Fibroblast of lung (primary cell): Measurements from ENCODE around the gene PDZD4. TPM values are rescaled to one million over a fixed set of nuclear protein-coding genes. Genes with fewer than 3 reads are reported as not detected.

Source experiments
- DNase-seq, 2 donors: peaks; one replicate each; pipeline versions ENCODE4 v3.0.0 to v3.0.0-alpha.2; 2010; ENCODE audit warnings: low read depth in 2 of 2
- H2AFZ ChIP-seq: 2 replicates; pipeline ENCODE4 v1.5.1; 2012; ENCODE audit warnings: low read length, control low read depth, inconsistent platforms
- H3K27ac ChIP-seq: 2 replicates; pipeline ENCODE4 v1.5.1; 2011; ENCODE audit warnings: low read length, control low read depth; ENCODE audit not compliant: insufficient read depth
- H3K27me3 ChIP-seq: 2 replicates; pipeline ENCODE4 v1.5.1; 2011; ENCODE audit warnings: mild to moderate bottlenecking, low read length; ENCODE audit not compliant: control insufficient read depth, insufficient read depth
- H3K36me3 ChIP-seq: 2 replicates; pipeline ENCODE4 v1.5.1; 2011; ENCODE audit warnings: low read length; ENCODE audit not compliant: control insufficient read depth, insufficient read depth
- H3K4me1 ChIP-seq: 2 replicates; pipeline ENCODE4 v1.5.1; 2011; ENCODE audit warnings: low read length; ENCODE audit not compliant: control insufficient read depth, insufficient read depth; ENCODE audit errors: extremely low read depth
- H3K4me2 ChIP-seq: 2 replicates; pipeline ENCODE4 v1.5.1; 2011; ENCODE audit warnings: low read length, control low read depth; ENCODE audit not compliant: insufficient read depth; ENCODE audit errors: extremely low read depth
- H3K4me3 ChIP-seq, 4 experiments: fragments of 200-600 bp in 1 of 4; sonication (generic) in 1 of 4; replicated peaks in 1 of 4; 2 replicates each; pipeline ENCODE4 v1.5.1; 2011 to 2016; ENCODE audit warnings: low read length in 4 of 4, low read depth in 3 of 4, mild to moderate bottlenecking in 3 of 4, control low read depth in 2 of 4, inconsistent platforms in 1 of 4, mixed read lengths in 1 of 4; ENCODE audit not compliant: insufficient read depth in 1 of 4; ENCODE audit errors: control extremely low read depth in 1 of 4
- H3K79me2 ChIP-seq: 2 replicates; pipeline ENCODE4 v1.5.1; 2012; ENCODE audit warnings: mild to moderate bottlenecking, low read length, inconsistent platforms; ENCODE audit not compliant: control insufficient read depth, insufficient read depth
- H3K9ac ChIP-seq: 2 replicates; pipeline ENCODE4 v1.5.1; 2011; ENCODE audit warnings: mild to moderate bottlenecking, low read length, control low read depth; ENCODE audit not compliant: insufficient read depth
- H3K9me3 ChIP-seq: 2 replicates; pipeline ENCODE4 v1.5.1; 2012; ENCODE audit warnings: low read depth, low read length; ENCODE audit not compliant: control insufficient read depth, insufficient read depth
- H4K20me1 ChIP-seq: 2 replicates; pipeline ENCODE4 v1.5.1; 2011; ENCODE audit warnings: low read length; ENCODE audit not compliant: control insufficient read depth, insufficient read depth; ENCODE audit errors: extremely low read depth
- EZH2 ChIP-seq: IDR thresholded peaks from 2 replicates; pipeline ENCODE4 v1.5.1; 2012; ENCODE audit warnings: low read length, control low read depth, mild to moderate bottlenecking; ENCODE audit errors: missing control alignments
- polyA plus RNA-seq, 2 donors: library from polyadenylated mRNA; depleted of rRNA in 1 of 2; stranded (reverse) in 1 of 2; unstranded in 1 of 2; fragments of >200 nt; gene quantifications; 2 replicates each; pipeline ENCODE4 v1.2.1, GENCODE V29; 2011 to 2012; ENCODE audit warnings: missing spikeins in 1 of 2
- total RNA-seq: library from RNA; depleted of rRNA; stranded (reverse); fragments of >200 nt; gene quantifications from 2 replicates; pipeline ENCODE4 v1.2.1, GENCODE V29; 2014
- TF ChIP-seq, protein P1 (sequence below), 2 donors: IDR thresholded peaks in 1 of 2; conservative IDR thresholded peaks in 1 of 2; 1 replicate in 1 of 2; 2 replicates in 1 of 2; pipeline ENCODE4 v1.5.1; 2011 to 2012; ENCODE audit warnings: low read length in 2 of 2, control low read depth in 1 of 2, inconsistent platforms in 1 of 2, low read depth in 1 of 2, mild to moderate bottlenecking in 1 of 2

PDZD4 gene
- total and polyA plus RNA-seq, 2 donors (not counting 1 experiment from before 2014, with no cell fraction given) = under 0.01 to 0.10 TPM

DNA sequence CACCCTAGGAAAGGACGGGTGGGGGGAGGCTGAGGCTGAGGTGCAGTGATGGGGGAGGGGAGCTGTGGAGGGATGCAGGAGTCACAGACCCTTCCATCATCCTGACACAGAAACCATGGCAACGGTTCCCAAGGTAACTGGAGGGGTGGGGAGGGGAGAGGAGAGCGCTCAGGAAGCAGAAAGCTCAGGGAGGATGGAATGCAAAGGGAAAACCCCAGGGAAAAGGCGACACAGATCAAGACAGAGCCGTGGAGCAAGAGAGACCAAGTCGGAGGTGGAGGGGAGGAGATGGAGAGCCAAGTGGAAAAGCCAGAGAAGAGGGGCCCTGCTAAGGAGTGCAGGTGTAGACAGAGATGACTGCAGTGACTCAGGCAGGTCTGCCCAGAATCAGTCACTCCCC, 41.1 kb upstream of the PDZD4 start:
- Histone ChIP-seq H3K79me2 (no peaks in the 10 kb centered on the region), H2AFZ (no peak overlapping the region), H4K20me1 (no peaks in the 10 kb centered on the region), H3K36me3 (no peaks in the 10 kb centered on the region), H3K9me3 (no peaks in the 10 kb centered on the region), H3K4me1 (no peaks in the 10 kb centered on the region), H3K9ac (no peak overlapping the region), H3K27ac (no peak overlapping the region), H3K4me2 (no peak overlapping the region), H3K4me3 (no peak overlapping the region), H3K27me3 (no peaks in the 10 kb centered on the region)
- DNase-seq = no peak
- no peak for TF ChIP-seq EZH2
- TF ChIP-seq, protein P1, sequence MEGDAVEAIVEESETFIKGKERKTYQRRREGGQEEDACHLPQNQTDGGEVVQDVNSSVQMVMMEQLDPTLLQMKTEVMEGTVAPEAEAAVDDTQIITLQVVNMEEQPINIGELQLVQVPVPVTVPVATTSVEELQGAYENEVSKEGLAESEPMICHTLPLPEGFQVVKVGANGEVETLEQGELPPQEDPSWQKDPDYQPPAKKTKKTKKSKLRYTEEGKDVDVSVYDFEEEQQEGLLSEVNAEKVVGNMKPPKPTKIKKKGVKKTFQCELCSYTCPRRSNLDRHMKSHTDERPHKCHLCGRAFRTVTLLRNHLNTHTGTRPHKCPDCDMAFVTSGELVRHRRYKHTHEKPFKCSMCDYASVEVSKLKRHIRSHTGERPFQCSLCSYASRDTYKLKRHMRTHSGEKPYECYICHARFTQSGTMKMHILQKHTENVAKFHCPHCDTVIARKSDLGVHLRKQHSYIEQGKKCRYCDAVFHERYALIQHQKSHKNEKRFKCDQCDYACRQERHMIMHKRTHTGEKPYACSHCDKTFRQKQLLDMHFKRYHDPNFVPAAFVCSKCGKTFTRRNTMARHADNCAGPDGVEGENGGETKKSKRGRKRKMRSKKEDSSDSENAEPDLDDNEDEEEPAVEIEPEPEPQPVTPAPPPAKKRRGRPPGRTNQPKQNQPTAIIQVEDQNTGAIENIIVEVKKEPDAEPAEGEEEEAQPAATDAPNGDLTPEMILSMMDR (conservative IDR thresholded peaks at IDR 0.05 in 1 of 2, IDR thresholded peaks at IDR 0.05 in 1 of 2; ENCODE audit: low read depth in 1 of 2, low read length in 2 of 2) = no peak

DNA sequence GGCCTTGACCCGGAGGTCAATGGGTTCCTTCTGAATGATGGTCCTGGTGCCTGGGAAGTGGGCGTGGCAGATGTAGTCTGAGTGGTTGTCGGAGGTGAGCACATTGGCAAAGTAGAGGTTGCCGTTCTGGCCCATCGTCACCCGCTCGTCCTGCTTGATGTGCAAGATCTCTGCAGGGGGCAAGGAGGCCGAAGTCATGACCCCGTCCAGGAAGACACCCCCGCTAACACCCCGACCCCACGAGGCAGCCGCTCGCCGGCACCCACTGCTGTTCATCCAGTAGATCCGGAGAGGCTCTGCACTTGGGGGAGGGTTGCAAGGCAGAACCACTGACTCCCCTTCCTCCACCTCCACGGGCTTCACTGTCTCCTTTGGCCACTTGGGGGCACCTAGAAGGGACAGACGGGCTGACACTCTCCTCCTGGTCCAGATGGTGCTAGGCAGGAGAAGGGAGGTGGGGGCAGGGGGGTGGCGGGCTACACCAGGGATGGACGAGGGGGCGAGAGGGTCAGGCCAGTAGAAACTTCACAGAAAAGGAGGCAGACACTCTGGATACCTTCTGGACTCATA, 40.5 kb upstream of the PDZD4 start:
- Histone ChIP-seq H3K9me3 (no peaks in the 10 kb centered on the region), H3K27ac (no peak overlapping the region), H3K9ac (no peak overlapping the region), H3K4me1 (no peaks in the 10 kb centered on the region), H3K4me3 (no peak overlapping the region), H4K20me1 (no peaks in the 10 kb centered on the region), H2AFZ (no peak overlapping the region), H3K4me2 (no peak overlapping the region), H3K79me2 (no peaks in the 10 kb centered on the region), H3K36me3 (no peaks in the 10 kb centered on the region), H3K27me3 (no peaks in the 10 kb centered on the region)
- TF ChIP-seq, protein P1 (conservative IDR thresholded peaks at IDR 0.05 in 1 of 2, IDR thresholded peaks at IDR 0.05 in 1 of 2; ENCODE audit: low read depth in 1 of 2, low read length in 2 of 2) = no peak
- TF ChIP-seq EZH2 = no peak
- DNase-seq = no peak

DNA sequence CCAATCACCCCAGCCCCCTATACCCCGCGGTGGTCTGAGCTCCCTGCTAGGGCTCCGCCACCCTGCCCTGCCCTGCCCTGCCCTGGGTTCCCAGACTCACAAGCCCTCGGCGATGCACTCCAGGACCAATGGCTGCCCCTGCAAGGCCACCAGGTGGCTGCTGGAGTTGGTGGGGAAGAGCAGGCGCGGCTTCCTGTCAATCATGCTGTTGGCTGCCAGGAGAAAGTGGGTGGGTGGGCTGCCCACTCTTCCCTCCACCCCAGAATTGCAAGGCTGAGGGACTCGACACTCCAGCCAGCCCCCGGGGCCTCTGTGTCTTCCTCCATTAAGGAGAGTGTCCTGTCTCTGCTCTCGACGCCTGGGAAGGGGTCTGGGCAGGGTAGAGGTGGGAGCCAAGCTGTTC, 39.9 kb upstream of the PDZD4 start:
- TF ChIP-seq, protein P1 (conservative IDR thresholded peaks at IDR 0.05 in 1 of 2, IDR thresholded peaks at IDR 0.05 in 1 of 2; ENCODE audit: low read depth in 1 of 2, low read length in 2 of 2) = no peak
- no peak for TF ChIP-seq EZH2
- H3K79me2 ChIP-seq = no peaks in the 10 kb centered on the region
- no peak overlapping the region for H3K9ac ChIP-seq
- no peak overlapping the region for H3K27ac ChIP-seq
- H2AFZ ChIP-seq = no peak overlapping the region
- no peaks in the 10 kb centered on the region for H3K4me1 ChIP-seq
- no peak for DNase-seq
- no peaks in the 10 kb centered on the region for H4K20me1 ChIP-seq
- no peaks in the 10 kb centered on the region for H3K36me3 ChIP-seq
- H3K4me3 ChIP-seq = no peak overlapping the region
- H3K27me3 ChIP-seq = no peaks in the 10 kb centered on the region
- H3K4me2 ChIP-seq = no peak overlapping the region
- no peaks in the 10 kb centered on the region for H3K9me3 ChIP-seq
